Measurements from ENCODE around the gene GRK1.

GRK1 gene

DNA sequence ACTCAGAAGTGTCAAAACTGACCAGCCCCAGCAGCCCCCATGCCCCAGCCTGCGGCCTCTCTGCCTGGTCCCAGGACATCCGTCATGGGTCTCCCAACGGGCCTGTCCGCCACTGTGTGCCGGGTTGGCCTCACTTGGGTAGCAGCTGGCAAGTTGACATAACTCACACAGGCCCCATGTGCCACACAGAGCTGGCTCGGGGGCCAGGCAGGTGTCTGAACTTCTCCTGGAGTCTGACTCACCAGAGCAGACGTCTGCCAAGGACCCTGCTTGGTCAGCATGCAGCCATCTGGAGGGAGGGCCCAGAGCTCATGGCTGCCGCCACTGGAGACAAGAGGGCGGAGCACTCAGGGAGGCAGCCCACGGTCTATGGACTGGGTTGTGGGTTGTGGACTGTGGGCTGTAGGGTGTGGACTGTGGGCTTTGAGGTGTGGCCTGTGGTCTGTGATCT, 60.0 kb downstream of the GRK1 start:
- no peak overlapping the region for H3K4me3 ChIP-seq (ENCODE audit: low read depth, low read length)
- no peak for TF ChIP-seq CTCF (IDR thresholded peaks at IDR 0.05; ENCODE audit: borderline replicate concordance, insufficient read depth, low read depth, low read length)

GRCh38 chr13:113728571-113729054, 61.6 kb downstream of the GRK1 start:
- TF ChIP-seq CTCF (IDR thresholded peaks at IDR 0.05; ENCODE audit: borderline replicate concordance, insufficient read depth, low read depth, low read length): no peak
- H3K4me3 ChIP-seq (ENCODE audit: low read depth, low read length): no peak overlapping the region

DNA sequence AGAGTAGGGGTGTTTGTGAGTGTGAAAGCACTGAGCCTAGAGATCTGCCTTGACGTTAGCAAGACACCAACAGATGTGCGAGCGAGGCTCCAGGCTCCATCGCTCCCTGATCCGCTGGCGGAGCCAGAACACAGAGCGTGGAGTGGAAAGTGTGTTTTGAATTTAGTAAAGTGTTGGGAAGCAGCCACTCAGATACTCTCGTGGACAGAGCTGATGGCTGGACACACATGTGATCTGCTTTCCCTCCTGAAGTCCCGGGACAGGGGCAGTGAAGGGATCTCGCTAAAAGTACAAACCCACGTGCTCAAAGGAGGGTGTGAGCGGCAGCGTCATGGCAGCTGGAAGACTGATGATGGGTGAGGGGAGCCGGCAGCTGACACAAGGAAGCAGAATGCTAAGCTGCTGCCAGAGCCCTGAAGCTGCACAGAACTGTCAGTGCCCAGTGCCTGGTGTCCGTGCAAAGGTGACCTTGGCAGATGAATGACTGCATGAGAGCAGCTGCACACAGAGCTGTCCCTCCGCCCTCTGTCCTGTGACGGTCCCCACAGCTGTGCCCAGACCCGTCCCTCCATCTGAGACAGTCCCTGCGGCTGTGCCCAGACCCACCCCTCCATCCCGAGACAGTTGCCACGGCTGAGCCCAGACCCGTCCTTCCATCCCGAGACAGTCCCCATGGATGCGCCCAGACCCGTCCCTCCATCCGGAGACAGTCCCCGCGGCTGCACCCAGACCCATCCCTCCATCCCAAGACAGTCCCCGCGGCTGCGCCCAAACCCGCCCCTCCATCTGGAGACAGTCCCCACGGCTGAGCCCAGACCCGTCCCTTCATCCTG, 62.4 kb downstream of the GRK1 start:
- no peak overlapping the region for H3K4me3 ChIP-seq (ENCODE audit: low read depth, low read length)
- TF ChIP-seq CTCF (IDR thresholded peaks at IDR 0.05; ENCODE audit: borderline replicate concordance, insufficient read depth, low read depth, low read length): no peak

- TF ChIP-seq CTCF (IDR thresholded peaks at IDR 0.05; ENCODE audit: borderline replicate concordance, insufficient read depth, low read depth, low read length): no peak
Observed at GRCh38 chr13:113730258-113730691, 63.3 kb downstream of the GRK1 start.

DNA sequence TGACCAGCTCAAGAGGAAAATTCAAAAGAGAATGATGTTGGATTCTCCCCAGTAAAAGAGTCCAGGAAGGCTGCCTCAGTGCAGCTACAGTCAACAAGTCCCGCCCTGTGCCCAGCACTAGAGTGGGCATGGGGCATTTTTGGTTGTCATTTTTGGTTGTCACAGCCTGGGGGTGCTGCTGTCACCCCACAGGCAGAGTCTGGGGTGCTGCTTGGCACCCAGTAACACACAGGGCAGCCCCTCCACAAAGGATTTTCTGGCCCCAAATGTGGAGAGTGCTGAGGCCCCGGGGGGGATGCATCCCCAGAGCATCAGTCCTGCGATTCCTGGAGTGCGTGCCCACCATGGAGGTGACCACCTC, 63.8 kb downstream of the GRK1 start:
- TF ChIP-seq CTCF (IDR thresholded peaks at IDR 0.05; ENCODE audit: borderline replicate concordance, insufficient read depth, low read depth, low read length): 0 out of 2 replicates have a peak, but pooled peaks have one; percentile 5
- H3K4me3 ChIP-seq (ENCODE audit: low read depth, low read length): no peak overlapping the region

More at GRCh38 chr13:113730258-113730691, 63.3 kb downstream of the GRK1 start:
- no peak overlapping the region for H3K4me3 ChIP-seq (ENCODE audit: low read depth, low read length)

DNA sequence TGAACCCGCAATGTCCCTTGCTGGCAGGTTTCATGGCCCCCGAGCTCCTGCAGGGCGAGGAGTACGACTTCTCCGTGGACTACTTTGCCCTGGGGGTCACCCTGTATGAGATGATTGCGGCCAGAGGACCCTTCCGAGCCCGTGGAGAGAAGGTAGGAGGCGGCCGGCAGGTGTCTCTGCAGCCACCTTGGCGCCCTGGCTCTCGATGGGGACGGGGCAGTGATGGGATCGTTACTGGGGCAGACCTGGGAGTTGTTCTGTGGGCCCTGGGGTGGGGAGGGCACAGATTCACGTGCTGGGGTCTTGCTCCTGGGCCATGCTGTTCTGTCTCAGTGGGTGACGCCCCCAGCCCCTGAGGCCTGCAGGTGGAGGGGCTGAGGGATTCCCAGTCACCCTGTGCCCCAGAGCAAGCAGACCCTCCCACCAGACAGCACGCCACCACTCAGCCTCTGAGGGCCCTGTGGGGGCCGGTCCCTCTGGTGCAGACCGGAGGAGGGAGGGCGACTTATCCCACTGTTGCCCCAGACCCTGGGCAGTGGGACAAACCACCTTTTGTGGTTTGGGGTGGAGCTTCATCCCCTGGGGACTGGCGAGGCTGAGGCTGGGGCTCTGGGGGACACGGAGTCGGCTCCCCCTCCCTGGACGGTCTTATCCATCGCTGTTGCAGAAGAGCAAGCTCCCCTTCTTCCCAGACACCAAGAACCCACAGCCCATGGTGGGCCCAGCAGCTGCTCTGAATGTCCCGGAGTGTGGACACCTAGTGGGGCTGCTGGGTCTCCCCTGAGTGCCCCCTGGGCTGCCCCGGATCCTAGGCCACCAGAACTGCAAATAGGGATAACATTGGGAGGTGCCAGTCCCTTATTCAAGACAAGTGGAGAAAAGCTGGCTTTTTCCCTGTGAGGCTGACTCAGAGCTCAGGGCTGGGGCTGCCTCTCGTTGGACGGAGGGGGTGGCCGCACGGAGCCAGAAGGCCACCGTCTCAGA, 64.5 kb downstream of the GRK1 start:
- H3K4me3 ChIP-seq (ENCODE audit: low read depth, low read length): no peak overlapping the region
- no peak for TF ChIP-seq CTCF (IDR thresholded peaks at IDR 0.05; ENCODE audit: borderline replicate concordance, insufficient read depth, low read depth, low read length)

Measured in GM12875 (cell line).